ENCODE results near the gene CDC16.
A peak's percentile ranks its signal among the peaks of the same experiment; 100 is the strongest.

Gene CDC16

GRCh38 chr13:114282041-114282670 lies 47.5 kb downstream of the CDC16 start (continued):
- TF ChIP-seq ZNF580 (tag by site-specific recombination; IDR thresholded peaks at IDR 0.05) (no peak), BCL11A (tag by site-specific recombination; IDR thresholded peaks at IDR 0.05; ENCODE audit: low read depth) (no peak), ZIC2 (tag by site-specific recombination; IDR thresholded peaks at IDR 0.05) (peak; percentile 93), ZNF488 (tag by site-specific recombination; IDR thresholded peaks at IDR 0.05) (no peak), WT1 (tag by site-specific recombination; IDR thresholded peaks at IDR 0.05) (no peak), ZNF670 (tag by site-specific recombination; IDR thresholded peaks at IDR 0.05; ENCODE audit: low read depth) (no peak), ZNF341 (tag by site-specific recombination; IDR thresholded peaks at IDR 0.05; ENCODE audit: low read depth) (peak; percentile 68), ZBTB20 (tag by site-specific recombination; IDR thresholded peaks at IDR 0.05) (peak; percentile 70; the same call in 1 of the 2 replicates), ZNF138 (tag by site-specific recombination; IDR thresholded peaks at IDR 0.05; ENCODE audit: borderline replicate concordance) (no peak), ZNF16 (tag by site-specific recombination; IDR thresholded peaks at IDR 0.05; ENCODE audit: low read depth) (no peak), OSR2 (tag by site-specific recombination; IDR thresholded peaks at IDR 0.05) (peak; percentile 23; the same call in 1 of the 2 replicates), ZNF768 (tag by site-specific recombination; IDR thresholded peaks at IDR 0.05) (no peak), HOXD13 (CRISPR knock-in tag; IDR thresholded peaks at IDR 0.05; ENCODE audit: borderline replicate concordance) (no peak), IKZF3 (tag by site-specific recombination; IDR thresholded peaks at IDR 0.05) (peak; percentile 51; the same call in 1 of the 2 replicates), KLF8 (tag by site-specific recombination; IDR thresholded peaks at IDR 0.05) (no peak), ZNF223 (tag by site-specific recombination; IDR thresholded peaks at IDR 0.05) (no peak), MYNN (tag by site-specific recombination; IDR thresholded peaks at IDR 0.05; ENCODE audit: borderline replicate concordance) (no peak), KLF10 (tag by site-specific recombination; IDR thresholded peaks at IDR 0.05) (peak; percentile 66; the same call in 1 of the 2 replicates), ZNF23 (tag by site-specific recombination; IDR thresholded peaks at IDR 0.05; ENCODE audit: borderline replicate concordance) (no peak), ZNF426 (tag by site-specific recombination; IDR thresholded peaks at IDR 0.05) (no peak), ZNF530 (tag by site-specific recombination; IDR thresholded peaks at IDR 0.05; ENCODE audit: low read depth) (no peak), ZNF701 (tag by site-specific recombination; IDR thresholded peaks at IDR 0.05) (no peak), ZNF248 (tag by site-specific recombination; IDR thresholded peaks at IDR 0.05) (no peak), SP7 (tag by site-specific recombination; IDR thresholded peaks at IDR 0.05) (peak; percentile 65; the same call in 1 of the 2 replicates), ZNF830 (tag by site-specific recombination; IDR thresholded peaks at IDR 0.05; ENCODE audit: low read depth) (no peak), TCF7L2 (IDR thresholded peaks at IDR 0.05; ENCODE audit: borderline replicate concordance, low read depth, low read length) (peak; percentile 39; the same call in 1 of the 2 replicates), ZNF366 (tag by site-specific recombination; conservative IDR thresholded peaks at IDR 0.05) (no peak), ZNF169 (tag by site-specific recombination; IDR thresholded peaks at IDR 0.05) (no peak), BCL11B (tag by site-specific recombination; IDR thresholded peaks at IDR 0.05; ENCODE audit: low read depth) (no peak)
- TF ChIP-seq, protein P1, sequence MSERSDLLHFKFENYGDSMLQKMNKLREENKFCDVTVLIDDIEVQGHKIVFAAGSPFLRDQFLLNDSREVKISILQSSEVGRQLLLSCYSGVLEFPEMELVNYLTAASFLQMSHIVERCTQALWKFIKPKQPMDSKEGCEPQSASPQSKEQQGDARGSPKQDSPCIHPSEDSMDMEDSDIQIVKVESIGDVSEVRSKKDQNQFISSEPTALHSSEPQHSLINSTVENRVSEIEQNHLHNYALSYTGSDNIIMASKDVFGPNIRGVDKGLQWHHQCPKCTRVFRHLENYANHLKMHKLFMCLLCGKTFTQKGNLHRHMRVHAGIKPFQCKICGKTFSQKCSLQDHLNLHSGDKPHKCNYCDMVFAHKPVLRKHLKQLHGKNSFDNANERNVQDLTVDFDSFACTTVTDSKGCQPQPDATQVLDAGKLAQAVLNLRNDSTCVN (tag by site-specific recombination; optimal IDR thresholded peaks at IDR 0.05) = peak; percentile 72
- TF ChIP-seq, protein P2, sequence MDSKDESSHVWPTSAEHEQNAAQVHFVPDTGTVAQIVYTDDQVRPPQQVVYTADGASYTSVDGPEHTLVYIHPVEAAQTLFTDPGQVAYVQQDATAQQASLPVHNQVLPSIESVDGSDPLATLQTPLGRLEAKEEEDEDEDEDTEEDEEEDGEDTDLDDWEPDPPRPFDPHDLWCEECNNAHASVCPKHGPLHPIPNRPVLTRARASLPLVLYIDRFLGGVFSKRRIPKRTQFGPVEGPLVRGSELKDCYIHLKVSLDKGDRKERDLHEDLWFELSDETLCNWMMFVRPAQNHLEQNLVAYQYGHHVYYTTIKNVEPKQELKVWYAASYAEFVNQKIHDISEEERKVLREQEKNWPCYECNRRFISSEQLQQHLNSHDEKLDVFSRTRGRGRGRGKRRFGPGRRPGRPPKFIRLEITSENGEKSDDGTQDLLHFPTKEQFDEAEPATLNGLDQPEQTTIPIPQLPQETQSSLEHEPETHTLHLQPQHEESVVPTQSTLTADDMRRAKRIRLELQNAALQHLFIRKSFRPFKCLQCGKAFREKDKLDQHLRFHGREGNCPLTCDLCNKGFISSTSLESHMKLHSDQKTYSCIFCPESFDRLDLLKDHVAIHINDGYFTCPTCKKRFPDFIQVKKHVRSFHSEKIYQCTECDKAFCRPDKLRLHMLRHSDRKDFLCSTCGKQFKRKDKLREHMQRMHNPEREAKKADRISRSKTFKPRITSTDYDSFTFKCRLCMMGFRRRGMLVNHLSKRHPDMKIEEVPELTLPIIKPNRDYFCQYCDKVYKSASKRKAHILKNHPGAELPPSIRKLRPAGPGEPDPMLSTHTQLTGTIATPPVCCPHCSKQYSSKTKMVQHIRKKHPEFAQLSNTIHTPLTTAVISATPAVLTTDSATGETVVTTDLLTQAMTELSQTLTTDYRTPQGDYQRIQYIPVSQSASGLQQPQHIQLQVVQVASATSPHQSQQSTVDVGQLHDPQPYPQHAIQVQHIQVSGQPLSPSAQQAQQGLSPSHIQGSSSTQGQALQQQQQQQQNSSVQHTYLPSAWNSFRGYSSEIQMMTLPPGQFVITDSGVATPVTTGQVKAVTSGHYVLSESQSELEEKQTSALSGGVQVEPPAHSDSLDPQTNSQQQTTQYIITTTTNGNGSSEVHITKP (tag by site-specific recombination; IDR thresholded peaks at IDR 0.05) = no peak
- TF ChIP-seq, protein P3, sequence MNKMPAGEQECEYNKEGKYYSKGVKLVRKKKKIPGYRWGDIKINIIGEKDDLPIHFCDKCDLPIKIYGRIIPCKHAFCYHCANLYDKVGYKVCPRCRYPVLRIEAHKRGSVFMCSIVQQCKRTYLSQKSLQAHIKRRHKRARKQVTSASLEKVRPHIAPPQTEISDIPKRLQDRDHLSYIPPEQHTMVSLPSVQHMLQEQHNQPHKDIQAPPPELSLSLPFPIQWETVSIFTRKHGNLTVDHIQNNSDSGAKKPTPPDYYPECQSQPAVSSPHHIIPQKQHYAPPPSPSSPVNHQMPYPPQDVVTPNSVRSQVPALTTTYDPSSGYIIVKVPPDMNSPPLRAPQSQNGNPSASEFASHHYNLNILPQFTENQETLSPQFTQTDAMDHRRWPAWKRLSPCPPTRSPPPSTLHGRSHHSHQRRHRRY (tag by site-specific recombination; IDR thresholded peaks at IDR 0.05) = no peak
- TF ChIP-seq, protein P4, sequence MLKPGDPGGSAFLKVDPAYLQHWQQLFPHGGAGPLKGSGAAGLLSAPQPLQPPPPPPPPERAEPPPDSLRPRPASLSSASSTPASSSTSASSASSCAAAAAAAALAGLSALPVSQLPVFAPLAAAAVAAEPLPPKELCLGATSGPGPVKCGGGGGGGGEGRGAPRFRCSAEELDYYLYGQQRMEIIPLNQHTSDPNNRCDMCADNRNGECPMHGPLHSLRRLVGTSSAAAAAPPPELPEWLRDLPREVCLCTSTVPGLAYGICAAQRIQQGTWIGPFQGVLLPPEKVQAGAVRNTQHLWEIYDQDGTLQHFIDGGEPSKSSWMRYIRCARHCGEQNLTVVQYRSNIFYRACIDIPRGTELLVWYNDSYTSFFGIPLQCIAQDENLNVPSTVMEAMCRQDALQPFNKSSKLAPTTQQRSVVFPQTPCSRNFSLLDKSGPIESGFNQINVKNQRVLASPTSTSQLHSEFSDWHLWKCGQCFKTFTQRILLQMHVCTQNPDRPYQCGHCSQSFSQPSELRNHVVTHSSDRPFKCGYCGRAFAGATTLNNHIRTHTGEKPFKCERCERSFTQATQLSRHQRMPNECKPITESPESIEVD (tag by site-specific recombination; IDR thresholded peaks at IDR 0.05) = no peak
